WTC11 (cell line): ENCODE data around the gene SARDH.

Experiments
- CTCF ChIP-seq: fragments of 200-600 bp; IDR thresholded peaks from 2 replicates; pipeline ENCODE4 v1.8.0; 2022; ENCODE audit warnings: antibody characterized with exemption
- ETV6 ChIP-seq: sonication (generic); formaldehyde crosslinking; IDR thresholded peaks from 2 replicates; pipeline ENCODE4 v1.8.1; 2022; ENCODE audit warnings: mild to moderate bottlenecking, missing genetic modification reagents
- FOXJ3 ChIP-seq: sonication (generic); formaldehyde crosslinking; IDR thresholded peaks from 2 replicates; pipeline ENCODE4 v1.9.0; 2021; ENCODE audit warnings: missing genetic modification reagents, mild to moderate bottlenecking, borderline replicate concordance
- FOXP1 ChIP-seq: sonication (generic); formaldehyde crosslinking; IDR thresholded peaks from 2 replicates; pipeline ENCODE4 v1.8.0; 2022; ENCODE audit warnings: missing genetic modification reagents, mild to moderate bottlenecking, moderate library complexity, borderline replicate concordance
- NFYB ChIP-seq: sonication (generic); formaldehyde crosslinking; conservative IDR thresholded peaks from 2 replicates; pipeline ENCODE4 v1.8.0; 2022; ENCODE audit warnings: low read depth, missing genetic modification reagents
- TCF7 ChIP-seq: sonication (generic); formaldehyde crosslinking; IDR thresholded peaks from 2 replicates; pipeline ENCODE4 v1.8.0; 2022; ENCODE audit warnings: mild to moderate bottlenecking, low read depth, missing genetic modification reagents, moderate library complexity
- USF2 ChIP-seq: sonication (generic); formaldehyde crosslinking; IDR thresholded peaks from 2 replicates; pipeline ENCODE4 v1.8.1; 2023; ENCODE audit warnings: mild to moderate bottlenecking, missing genetic modification reagents, moderate library complexity
- TF ChIP-seq, protein P1 (sequence below): sonication (generic); formaldehyde crosslinking; IDR thresholded peaks from 2 replicates; pipeline ENCODE4 v1.8.0; 2022; ENCODE audit warnings: mild to moderate bottlenecking, missing genetic modification reagents

GRCh38 chr9:133631111-133631510 lies 107.0 kb downstream of the SARDH start:
- no peak for TF ChIP-seq USF2 (CRISPR knock-in tag)
- no peak for TF ChIP-seq FOXP1 (CRISPR knock-in tag)
- no peak for TF ChIP-seq CTCF
- no peak for TF ChIP-seq NFYB (CRISPR knock-in tag)
- TF ChIP-seq TCF7 (CRISPR knock-in tag): no peak
- TF ChIP-seq, protein P1, sequence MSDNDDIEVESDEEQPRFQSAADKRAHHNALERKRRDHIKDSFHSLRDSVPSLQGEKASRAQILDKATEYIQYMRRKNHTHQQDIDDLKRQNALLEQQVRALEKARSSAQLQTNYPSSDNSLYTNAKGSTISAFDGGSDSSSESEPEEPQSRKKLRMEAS (CRISPR knock-in tag): no peak
- TF ChIP-seq ETV6 (CRISPR knock-in tag): no peak
- TF ChIP-seq FOXJ3 (CRISPR knock-in tag): no peak
